ENCODE measurements around the gene OAS2.
"Not testable (repeated sequence)": the region's sequence is repeated elsewhere in the genome, so short reads cannot be mapped to it uniquely, and the experiment has no call there.

The OAS2 gene

DNA sequence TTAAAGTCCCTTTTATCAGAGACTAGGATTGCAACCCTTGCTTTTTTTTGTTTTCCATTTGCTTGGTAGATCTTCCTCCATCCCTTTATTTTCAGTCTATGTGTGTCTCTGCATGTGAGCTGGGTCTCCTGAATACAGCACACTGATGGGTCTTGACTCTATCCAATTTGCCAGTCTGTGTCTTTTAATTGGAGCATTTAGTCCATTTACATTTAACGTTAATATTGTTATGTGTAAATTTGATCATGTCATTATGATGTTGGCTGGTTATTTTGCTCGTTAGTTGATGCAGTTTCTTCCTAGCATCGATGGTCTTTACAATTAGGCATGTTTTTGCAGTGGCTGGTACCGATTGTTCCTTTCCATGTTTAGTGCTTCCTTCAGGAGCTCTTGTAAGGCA, 21.2 kb upstream of the OAS2 start:
- not testable (repeated sequence) for DNase-seq

DNA sequence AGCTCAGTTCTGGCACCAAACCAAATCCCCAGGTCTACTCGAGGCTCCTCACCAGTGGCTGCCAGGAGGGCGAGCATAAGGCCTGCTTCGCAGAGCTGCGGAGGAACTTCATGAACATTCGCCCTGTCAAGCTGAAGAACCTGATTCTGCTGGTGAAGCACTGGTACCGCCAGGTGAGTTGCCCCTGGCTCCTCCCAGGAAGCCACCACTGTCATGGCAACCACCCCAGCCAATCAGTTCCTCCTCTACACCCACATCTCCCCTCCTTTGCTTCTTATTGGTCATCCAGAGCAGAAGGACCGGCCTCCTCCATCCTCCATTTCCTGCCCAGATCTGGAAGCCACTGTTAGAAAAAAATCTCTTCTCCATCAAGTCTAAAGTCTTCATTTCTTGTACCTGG, 17.2 kb upstream of the OAS2 start:
- no peak for DNase-seq

GRCh38 chr12:112961536-112961935, 16.8 kb upstream of the OAS2 start:
- DNase-seq, result no peak

DNA sequence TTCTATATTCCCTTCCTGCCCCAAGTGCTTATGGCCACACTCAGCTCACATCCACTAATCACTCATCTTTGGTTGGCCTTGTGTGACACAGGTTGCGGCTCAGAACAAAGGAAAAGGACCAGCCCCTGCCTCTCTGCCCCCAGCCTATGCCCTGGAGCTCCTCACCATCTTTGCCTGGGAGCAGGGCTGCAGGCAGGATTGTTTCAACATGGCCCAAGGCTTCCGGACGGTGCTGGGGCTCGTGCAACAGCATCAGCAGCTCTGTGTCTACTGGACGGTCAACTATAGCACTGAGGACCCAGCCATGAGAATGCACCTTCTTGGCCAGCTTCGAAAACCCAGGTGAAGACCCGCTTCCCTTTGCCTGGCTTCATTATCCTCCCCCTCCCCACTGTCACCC, 15.8 kb upstream of the OAS2 start:
- DNase-seq, result no peak

DNA sequence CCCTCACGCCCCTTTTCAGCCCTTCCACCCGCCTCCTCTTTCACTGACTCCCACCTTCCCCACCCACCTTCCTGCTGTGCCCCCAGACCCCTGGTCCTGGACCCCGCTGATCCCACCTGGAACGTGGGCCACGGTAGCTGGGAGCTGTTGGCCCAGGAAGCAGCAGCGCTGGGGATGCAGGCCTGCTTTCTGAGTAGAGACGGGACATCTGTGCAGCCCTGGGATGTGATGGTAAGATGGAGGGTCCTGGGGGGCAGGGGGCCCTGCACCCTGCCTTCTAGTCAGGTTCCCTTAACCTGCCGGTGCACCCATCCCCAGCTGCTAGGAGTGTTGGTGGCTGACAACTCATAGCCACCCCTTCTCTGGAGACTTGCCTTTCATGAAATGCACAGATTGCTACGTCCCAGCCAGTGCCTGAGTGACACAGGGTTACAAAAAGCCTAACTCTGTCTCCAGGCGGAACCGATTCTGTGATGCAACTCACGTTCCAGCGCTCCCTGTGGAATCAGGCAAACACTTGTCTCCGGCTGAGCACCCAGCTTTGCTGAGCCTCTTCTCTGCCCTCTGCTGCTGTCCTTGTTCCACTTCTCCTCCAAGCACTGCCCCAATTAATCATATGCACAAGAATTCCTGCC, 15.0 kb upstream of the OAS2 start:
- DNase-seq, result no peak

DNA sequence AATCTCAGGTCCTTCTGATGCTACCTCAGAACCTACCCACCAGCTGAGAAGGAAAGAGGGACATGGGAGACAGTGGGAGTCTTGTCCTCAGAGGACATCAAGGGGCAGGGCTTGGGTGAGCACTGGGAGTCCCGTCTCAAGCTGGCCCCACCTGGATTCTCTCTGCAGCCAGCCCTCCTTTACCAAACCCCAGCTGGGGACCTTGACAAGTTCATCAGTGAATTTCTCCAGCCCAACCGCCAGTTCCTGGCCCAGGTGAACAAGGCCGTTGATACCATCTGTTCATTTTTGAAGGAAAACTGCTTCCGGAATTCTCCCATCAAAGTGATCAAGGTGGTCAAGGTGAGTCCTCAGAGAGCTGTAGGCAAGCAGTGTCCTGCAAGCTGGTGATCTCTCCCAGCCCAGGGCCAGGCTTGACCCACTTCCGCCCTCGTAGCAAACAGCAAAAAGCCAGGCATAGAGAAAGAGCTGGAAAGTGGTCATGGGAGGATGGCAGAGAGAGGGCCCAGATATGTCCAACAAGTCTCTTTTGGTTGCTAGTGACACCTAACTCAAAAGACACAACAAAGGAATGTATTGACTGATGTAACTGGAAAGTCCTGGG, 14.2 kb upstream of the OAS2 start:
- no peak for DNase-seq

DNA sequence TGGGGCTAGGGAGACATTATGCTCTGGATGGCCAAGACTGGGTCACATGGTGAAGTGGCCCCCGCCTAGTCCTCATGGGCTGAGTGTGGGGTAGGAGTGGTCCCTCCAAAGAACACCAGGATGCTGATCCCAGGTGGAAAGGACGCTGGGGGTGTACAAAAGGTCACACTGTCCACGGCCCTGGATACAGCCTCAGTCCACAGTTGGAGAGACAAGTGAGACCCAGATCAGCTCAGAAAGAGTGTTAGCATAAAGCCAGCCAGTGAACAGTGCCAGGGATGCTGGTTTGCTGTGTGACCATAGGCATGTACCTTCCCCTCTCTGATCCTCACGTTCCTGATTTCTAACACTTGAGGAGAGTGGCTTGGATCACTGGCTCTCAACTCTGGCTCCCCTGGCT, 13.4 kb upstream of the OAS2 start:
- DNase-seq, result no peak

DNA sequence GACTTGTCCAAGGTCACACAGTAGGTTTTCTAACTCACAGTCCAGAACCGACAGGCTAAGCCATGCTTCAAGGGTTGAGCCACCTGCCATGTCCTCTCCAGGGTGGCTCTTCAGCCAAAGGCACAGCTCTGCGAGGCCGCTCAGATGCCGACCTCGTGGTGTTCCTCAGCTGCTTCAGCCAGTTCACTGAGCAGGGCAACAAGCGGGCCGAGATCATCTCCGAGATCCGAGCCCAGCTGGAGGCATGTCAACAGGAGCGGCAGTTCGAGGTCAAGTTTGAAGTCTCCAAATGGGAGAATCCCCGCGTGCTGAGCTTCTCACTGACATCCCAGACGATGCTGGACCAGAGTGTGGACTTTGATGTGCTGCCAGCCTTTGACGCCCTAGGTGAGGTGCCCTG, 12.7 kb upstream of the OAS2 start:
- DNase-seq, result no peak

GRCh38 chr12:112967306-112967705, 11.0 kb upstream of the OAS2 start:
- DNase-seq, result no peak

DNA sequence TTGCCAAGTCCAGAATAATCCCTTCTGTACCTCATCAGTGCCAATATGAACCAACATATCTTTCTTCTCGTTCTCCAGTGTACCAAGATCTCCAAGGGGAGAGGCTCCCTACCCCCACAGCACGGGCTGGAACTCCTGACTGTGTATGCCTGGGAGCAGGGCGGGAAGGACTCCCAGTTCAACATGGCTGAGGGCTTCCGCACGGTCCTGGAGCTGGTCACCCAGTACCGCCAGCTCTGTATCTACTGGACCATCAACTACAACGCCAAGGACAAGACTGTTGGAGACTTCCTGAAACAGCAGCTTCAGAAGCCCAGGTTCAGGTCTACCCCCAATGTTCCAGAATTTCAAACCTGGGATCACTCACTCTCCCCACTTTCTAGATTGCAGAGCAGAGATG, 10.5 kb upstream of the OAS2 start:
- no peak for DNase-seq

DNA sequence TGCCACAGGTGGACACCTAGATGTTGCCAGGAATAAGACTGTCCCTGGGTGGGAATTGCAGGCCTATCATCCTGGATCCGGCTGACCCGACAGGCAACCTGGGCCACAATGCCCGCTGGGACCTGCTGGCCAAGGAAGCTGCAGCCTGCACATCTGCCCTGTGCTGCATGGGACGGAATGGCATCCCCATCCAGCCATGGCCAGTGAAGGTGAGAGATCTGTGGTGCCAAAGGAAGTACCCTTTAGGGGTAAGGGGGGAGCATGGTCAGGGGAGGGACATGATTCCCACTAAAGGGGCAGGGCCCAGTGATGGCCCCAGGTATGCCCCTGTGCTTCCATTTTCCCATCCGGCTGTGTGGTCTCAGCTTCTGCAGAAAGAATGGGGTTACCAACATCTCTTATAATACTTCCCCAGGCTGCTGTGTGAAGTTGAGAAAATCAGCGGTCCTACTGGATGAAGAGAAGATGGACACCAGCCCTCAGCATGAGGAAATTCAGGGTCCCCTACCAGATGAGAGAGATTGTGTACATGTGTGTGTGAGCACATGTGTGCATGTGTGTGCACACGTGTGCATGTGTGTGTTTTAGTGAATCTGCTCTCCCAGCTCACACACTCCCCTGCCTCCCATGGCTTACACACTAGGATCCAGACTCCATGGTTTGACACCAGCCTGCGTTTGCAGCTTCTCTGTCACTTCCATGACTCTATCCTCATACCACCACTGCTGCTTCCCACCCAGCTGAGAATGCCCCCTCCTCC, 8.6 kb upstream of the OAS2 start:
- no peak for DNase-seq

DNA sequence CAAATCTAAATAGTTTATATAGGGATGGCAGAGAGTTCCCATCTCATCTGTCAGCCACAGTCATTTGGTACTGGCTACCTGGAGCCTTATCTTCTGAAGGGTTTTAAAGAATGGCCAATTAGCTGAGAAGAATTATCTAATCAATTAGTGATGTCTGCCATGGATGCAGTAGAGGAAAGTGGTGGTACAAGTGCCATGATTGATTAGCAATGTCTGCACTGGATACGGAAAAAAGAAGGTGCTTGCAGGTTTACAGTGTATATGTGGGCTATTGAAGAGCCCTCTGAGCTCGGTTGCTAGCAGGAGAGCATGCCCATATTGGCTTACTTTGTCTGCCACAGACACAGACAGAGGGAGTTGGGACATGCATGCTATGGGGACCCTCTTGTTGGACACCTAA, 7.9 kb upstream of the OAS2 start:
- DNase-seq, result no peak

DNA sequence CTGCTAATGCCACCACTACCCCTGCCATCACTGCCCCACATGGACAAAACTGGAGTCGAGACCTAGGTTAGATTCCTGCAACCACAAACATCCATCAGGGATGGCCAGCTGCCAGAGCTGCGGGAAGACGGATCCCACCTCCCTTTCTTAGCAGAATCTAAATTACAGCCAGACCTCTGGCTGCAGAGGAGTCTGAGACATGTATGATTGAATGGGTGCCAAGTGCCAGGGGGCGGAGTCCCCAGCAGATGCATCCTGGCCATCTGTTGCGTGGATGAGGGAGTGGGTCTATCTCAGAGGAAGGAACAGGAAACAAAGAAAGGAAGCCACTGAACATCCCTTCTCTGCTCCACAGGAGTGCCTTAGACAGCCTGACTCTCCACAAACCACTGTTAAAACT, 7.1 kb upstream of the OAS2 start:
- DNase-seq, result no peak

DNA sequence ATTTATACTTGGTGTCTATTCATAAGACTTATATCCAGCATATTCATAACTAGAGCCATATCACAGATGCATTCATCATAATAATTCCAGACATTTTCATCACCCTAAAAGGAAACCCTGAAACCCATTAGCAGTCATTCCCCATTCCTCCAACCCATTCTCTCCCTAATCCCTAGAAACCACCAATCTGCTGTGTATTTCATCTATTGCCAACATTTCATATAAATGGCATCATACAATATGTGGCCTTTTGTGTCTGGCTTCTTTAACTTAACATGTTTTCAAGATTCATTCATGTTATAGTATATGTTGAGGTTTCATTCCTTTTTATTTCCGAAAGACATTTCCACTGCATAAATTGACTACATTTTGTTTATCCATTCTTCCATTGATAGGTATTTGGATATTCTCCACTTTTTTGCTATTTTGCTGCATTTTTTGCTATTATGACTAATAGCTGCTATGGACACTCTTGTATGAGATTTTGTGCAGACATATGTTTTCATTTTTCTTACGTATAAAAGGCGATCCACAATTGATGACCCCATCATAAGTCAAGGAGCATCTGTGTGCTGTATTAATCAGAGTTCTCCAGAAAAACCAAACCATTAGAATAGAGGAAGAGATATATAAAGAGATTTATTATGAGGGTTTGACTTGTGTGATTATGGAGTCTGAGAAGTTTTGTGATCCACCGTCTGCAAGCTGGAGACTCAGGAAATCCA, 5.1 kb upstream of the OAS2 start:
- no peak for DNase-seq

GRCh38 chr12:112973818-112974231, 4.5 kb upstream of the OAS2 start:
- no peak for DNase-seq

DNA sequence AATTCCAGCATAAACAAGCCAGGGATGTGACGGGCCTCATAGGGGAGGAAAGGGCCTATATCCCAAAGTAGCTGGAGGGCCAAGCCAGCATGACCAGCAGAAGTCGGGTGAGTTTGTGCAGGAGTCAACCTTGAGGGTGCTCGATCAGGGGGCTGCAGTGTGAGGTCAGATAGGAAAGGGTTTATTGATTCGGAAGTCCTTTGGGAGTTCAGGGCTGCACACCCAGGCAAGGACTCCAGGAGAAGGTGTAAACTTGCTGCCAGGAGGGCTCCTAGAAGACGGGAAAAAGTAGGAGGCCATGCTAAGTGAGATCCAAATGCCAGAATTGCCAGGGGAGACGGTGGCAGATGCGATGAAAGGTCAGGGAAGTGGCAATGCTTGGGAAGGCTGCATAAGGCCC, 3.4 kb upstream of the OAS2 start:
- no peak for DNase-seq

- no peak for DNase-seq
Observed at GRCh38 chr12:112977139-112977538, 1.2 kb upstream of the OAS2 start.

DNA sequence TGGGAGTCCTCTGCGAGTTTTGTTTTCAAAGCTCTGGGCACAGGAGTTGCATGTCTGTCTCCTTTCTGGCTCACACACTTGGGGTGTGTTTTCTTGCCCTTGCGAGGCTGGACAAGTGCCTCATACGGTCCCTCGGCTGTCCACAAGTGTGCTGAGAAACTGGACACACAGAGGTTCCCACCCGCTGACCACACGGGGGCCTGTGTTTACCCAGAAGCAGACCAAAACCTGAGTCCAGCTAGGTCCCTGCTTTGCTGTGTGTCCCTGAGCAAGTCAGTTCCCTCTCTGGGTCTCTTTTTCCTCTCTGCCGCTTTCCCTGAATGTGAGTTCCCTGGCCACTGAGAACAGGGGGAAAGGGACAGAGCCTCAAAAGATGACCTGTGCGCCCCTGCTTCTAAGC, 678 bp upstream of the OAS2 start:
- DNase-seq, result no peak

- DNase-seq, result peak; percentile 66
Observed at GRCh38 chr12:112979041-112979680, 842 bp downstream of the OAS2 start.

- peak; percentile 25 for DNase-seq
Observed at GRCh38 chr12:112980491-112981158, 2.3 kb downstream of the OAS2 start.

GRCh38 chr12:112985642-112986290, 7.4 kb downstream of the OAS2 start:
- DNase-seq, result no peak

DNA sequence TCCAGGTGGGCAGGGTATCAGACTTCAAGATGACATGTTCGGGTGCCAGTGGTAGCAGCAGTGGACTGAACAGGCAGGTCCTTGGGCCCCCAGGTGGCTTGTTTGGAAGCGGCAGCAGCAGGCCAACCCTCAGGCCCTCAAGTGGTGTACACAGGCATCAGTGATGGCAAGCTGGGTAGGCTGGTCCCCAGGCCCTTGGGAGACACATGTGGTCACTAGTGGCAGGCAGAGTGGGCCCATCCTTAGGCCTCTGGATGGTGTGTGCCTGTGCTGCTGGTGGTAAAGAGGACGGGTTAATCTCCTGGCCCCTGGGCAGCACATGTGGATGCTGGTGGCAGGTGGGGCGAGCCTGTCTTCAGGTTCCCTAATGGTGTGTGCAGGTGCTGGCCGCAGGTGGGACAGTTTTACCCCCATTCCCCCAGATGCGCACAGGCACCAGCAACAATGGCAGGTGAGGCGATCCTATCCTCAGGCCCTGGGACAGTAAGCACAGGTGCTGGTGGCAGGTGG, 8.0 kb downstream of the OAS2 start:
- no peak for DNase-seq
